ENCODE results near the gene LNX2.

The LNX2 gene

DNA sequence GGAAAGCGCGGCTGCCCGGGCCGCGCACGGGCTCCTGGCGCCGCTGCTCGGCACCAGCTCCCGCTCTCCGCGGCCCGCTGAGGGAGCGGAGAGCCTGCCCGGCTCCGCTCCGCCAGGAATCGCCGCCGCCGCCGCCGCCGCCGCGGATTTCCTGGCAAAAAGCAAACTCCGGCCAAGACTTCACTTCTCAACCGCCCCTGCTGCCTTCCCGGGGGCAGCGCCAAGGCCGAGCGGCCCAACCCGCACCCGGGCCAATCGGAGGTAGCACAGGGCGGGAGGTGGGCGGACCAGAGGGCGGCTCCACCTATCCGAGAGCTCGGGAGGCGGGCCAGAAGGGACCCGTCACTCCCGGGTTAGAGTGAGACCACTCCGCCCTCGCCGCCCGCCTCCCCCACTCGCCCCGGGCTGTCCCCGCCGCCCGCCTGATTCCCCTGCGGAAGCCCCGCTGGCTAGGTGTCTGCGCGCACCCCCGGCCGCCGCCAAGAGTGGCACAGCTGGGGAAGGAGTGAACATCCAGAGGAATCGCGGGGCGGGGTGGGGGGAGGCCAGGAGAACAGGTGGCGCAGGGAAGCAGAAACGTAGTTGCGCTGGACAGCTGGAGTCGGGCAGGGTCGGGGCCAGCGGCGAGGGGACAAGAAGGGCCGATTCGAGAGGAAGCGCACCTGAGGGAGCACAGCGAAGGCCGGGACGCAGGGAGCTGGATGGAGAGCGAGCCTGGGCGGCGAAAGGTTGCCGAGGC lies at the start of gene LNX2:
TSS of gene LNX2 (minus strand) at position 153 of the 739 bp plus-strand sequence. CDS start 38,826 bp downstream, outside the sequence.
- H3K4me3 ChIP-seq (ENCODE audit: insufficient read depth, low read length, poor library complexity, severe bottlenecking) = peak within 1 kb of the TSS; percentile 91
- TF ChIP-seq, protein P1, sequence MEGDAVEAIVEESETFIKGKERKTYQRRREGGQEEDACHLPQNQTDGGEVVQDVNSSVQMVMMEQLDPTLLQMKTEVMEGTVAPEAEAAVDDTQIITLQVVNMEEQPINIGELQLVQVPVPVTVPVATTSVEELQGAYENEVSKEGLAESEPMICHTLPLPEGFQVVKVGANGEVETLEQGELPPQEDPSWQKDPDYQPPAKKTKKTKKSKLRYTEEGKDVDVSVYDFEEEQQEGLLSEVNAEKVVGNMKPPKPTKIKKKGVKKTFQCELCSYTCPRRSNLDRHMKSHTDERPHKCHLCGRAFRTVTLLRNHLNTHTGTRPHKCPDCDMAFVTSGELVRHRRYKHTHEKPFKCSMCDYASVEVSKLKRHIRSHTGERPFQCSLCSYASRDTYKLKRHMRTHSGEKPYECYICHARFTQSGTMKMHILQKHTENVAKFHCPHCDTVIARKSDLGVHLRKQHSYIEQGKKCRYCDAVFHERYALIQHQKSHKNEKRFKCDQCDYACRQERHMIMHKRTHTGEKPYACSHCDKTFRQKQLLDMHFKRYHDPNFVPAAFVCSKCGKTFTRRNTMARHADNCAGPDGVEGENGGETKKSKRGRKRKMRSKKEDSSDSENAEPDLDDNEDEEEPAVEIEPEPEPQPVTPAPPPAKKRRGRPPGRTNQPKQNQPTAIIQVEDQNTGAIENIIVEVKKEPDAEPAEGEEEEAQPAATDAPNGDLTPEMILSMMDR (IDR thresholded peaks at IDR 0.05; ENCODE audit: insufficient read depth, low read length, poor library complexity, severe bottlenecking) = no peak
- no peaks in the 10 kb centered on the region for H3K9me2 ChIP-seq (replicated peaks; ENCODE audit: insufficient read depth, low read length)
- H3F3A ChIP-seq (ENCODE audit: insufficient read depth) = peaks cover 6% of the 10 kb centered on the region
- peak within 1 kb of the TSS; percentile 72 for H2AFZ ChIP-seq (ENCODE audit: low read depth, low read length, severe bottlenecking)
- H3K27ac ChIP-seq (ENCODE audit: low read depth, low read length) = peak within 1 kb of the TSS; percentile 90
- H3K4me2 ChIP-seq (ENCODE audit: low read depth, low read length, poor library complexity, severe bottlenecking) = peak within 1 kb of the TSS; percentile 92
- peaks cover 23% of the 10 kb centered on the region; the same call in 1 of the 2 replicates for H4K20me1 ChIP-seq (ENCODE audit: low read depth, low read length)
- peaks cover 16% of the 10 kb centered on the region for H3K36me3 ChIP-seq (ENCODE audit: low read length)
- H3K27me3 ChIP-seq (ENCODE audit: low read length) = no peaks in the 10 kb centered on the region
- peak within 1 kb of the TSS; percentile 87 for H3K9ac ChIP-seq (ENCODE audit: low read length)
- H3K79me2 ChIP-seq (ENCODE audit: insufficient read depth, low read length) = peaks cover 64% of the 10 kb centered on the region
- H3K9me3 ChIP-seq (ENCODE audit: insufficient read depth, low read length) = no peaks in the 10 kb centered on the region

DNA sequence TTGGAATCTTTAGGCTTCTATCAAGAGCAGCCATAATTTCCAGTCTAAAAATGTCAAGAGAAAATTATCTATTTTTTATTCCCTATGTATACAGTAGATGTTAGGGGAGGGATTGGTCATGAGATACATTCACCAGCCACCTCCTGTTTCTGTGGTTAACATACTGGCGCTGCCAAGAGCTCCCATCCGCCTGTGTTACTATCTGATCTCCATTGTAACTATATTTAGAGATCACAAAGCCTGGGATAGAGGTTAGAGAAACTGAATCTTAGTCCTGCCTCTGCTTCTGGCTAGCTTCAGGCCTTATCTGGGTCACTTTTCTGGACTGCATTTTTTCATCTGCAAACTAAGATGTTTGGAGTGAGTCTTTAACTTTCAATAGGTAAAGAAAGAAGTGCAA lies 47.6 kb upstream of the LNX2 start:
- Histone ChIP-seq H3K9me3 (ENCODE audit: insufficient read depth, low read length) (no peaks in the 10 kb centered on the region), H3K27ac (ENCODE audit: low read depth, low read length) (no peak overlapping the region), H3K4me2 (ENCODE audit: low read depth, low read length, poor library complexity, severe bottlenecking) (no peak overlapping the region), H4K20me1 (ENCODE audit: low read depth, low read length) (no peaks in the 10 kb centered on the region; the same call in 1 of the 2 replicates), H3K9ac (ENCODE audit: low read length) (no peak overlapping the region), H3K9me2 (replicated peaks; ENCODE audit: insufficient read depth, low read length) (no peaks in the 10 kb centered on the region), H3F3A (ENCODE audit: insufficient read depth) (no peaks in the 10 kb centered on the region), H3K79me2 (ENCODE audit: insufficient read depth, low read length) (no peaks in the 10 kb centered on the region), H2AFZ (ENCODE audit: low read depth, low read length, severe bottlenecking) (no peak overlapping the region), H3K27me3 (ENCODE audit: low read length) (no peaks in the 10 kb centered on the region), H3K4me3 (ENCODE audit: insufficient read depth, low read length, poor library complexity, severe bottlenecking) (no peak overlapping the region), H3K36me3 (ENCODE audit: low read length) (no peaks in the 10 kb centered on the region; the same call in 1 of the 2 replicates)
- TF ChIP-seq EZH2phosphoT487 (conservative IDR thresholded peaks at IDR 0.05; ENCODE audit: low read length) = no peak
- TF ChIP-seq, protein P1 (IDR thresholded peaks at IDR 0.05; ENCODE audit: insufficient read depth, low read length, poor library complexity, severe bottlenecking) = no peak

DNA sequence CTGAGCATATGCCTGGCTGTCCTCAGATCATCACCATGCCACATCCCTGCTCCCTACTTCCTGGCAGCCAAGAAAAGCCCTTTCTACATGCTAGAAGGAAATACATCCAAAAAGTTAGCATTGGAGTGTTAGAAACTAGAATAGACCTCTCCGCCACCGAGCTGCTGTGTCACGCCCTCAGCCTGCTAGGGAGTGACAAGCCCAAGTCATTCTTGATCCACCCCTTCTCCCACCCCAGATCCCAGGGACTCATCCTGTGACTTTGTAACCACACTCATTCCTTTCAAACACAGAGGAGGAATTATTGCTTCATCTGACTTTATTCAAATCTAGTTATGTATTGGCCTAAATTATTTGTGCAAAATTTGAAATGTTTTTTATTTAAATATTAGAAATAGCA lies 46.6 kb upstream of the LNX2 start:
- H3K27me3 ChIP-seq (ENCODE audit: low read length) = no peaks in the 10 kb centered on the region
- no peak overlapping the region for H3K27ac ChIP-seq (ENCODE audit: low read depth, low read length)
- H3K9me3 ChIP-seq (ENCODE audit: insufficient read depth, low read length) = no peaks in the 10 kb centered on the region
- no peak overlapping the region for H3K4me3 ChIP-seq (ENCODE audit: insufficient read depth, low read length, poor library complexity, severe bottlenecking)
- H3F3A ChIP-seq (ENCODE audit: insufficient read depth) = no peaks in the 10 kb centered on the region; the same call in 1 of the 2 replicates
- no peak overlapping the region for H2AFZ ChIP-seq (ENCODE audit: low read depth, low read length, severe bottlenecking)
- H3K9me2 ChIP-seq (replicated peaks; ENCODE audit: insufficient read depth, low read length) = no peaks in the 10 kb centered on the region
- no peaks in the 10 kb centered on the region; the same call in 1 of the 2 replicates for H4K20me1 ChIP-seq (ENCODE audit: low read depth, low read length)
- H3K9ac ChIP-seq (ENCODE audit: low read length) = no peak overlapping the region
- 0 out of 2 replicates have a peak, but pooled peaks cover 8% of the 10 kb centered on the region for H3K79me2 ChIP-seq (ENCODE audit: insufficient read depth, low read length)
- no peak overlapping the region for H3K4me2 ChIP-seq (ENCODE audit: low read depth, low read length, poor library complexity, severe bottlenecking)
- H3K36me3 ChIP-seq (ENCODE audit: low read length) = no peaks in the 10 kb centered on the region; the same call in 1 of the 2 replicates
- TF ChIP-seq EZH2phosphoT487 (conservative IDR thresholded peaks at IDR 0.05; ENCODE audit: low read length) = no peak
- TF ChIP-seq, protein P1 (IDR thresholded peaks at IDR 0.05; ENCODE audit: insufficient read depth, low read length, poor library complexity, severe bottlenecking) = no peak
